Activated T-cell treated with anti-CD3 and anti-CD28 coated beads, Interleukin-2, amount 50 U/mL, for 48 hours (primary cell): Measurements from ENCODE around the gene ADAMTS2.

Source experiments
- DNase-seq, 2 experiments: peaks; one replicate each; pipeline ENCODE4 v3.0.0-alpha.2; 2020

Gene ADAMTS2

GRCh38 chr5:179264783-179265513 is 80.3 kb downstream of the ADAMTS2 start:
- no peak for DNase-seq

- no peak for DNase-seq
Measured at GRCh38 chr5:179264053-179264782, 81.0 kb downstream of the ADAMTS2 start.

- DNase-seq: no peak
Measured at GRCh38 chr5:179263391-179264052, 81.7 kb downstream of the ADAMTS2 start.

- no peak for DNase-seq
Measured at GRCh38 chr5:179262126-179262920, 82.9 kb downstream of the ADAMTS2 start.

GRCh38 chr5:179261301-179262125 is 83.7 kb downstream of the ADAMTS2 start:
- no peak for DNase-seq

- DNase-seq: no peak
Measured at GRCh38 chr5:179260324-179261070, 84.8 kb downstream of the ADAMTS2 start.

GRCh38 chr5:179259731-179260323 is 85.4 kb downstream of the ADAMTS2 start:
- DNase-seq: no peak

- DNase-seq: no peak
Measured at GRCh38 chr5:179258922-179259730, 86.1 kb downstream of the ADAMTS2 start.

- DNase-seq: no peak
Measured at GRCh38 chr5:179258001-179258921, 87.0 kb downstream of the ADAMTS2 start.

- DNase-seq: no peak
Measured at GRCh38 chr5:179257176-179257682, 88.0 kb downstream of the ADAMTS2 start.

- no peak for DNase-seq
Measured at GRCh38 chr5:179256328-179257175, 88.7 kb downstream of the ADAMTS2 start.

- DNase-seq: no peak
Measured at GRCh38 chr5:179255527-179256327, 89.5 kb downstream of the ADAMTS2 start.

- DNase-seq: no peak
Measured at GRCh38 chr5:179254638-179255271, 90.5 kb downstream of the ADAMTS2 start.

- no peak for DNase-seq
Measured at GRCh38 chr5:179253730-179254129, 91.5 kb downstream of the ADAMTS2 start.

GRCh38 chr5:179251276-179251969 is 93.8 kb downstream of the ADAMTS2 start:
- DNase-seq: no peak
